Kidney epithelial cell (primary cell): ENCODE measurements around the gene SOHLH1. TPM values are rescaled to one million over a fixed set of nuclear protein-coding genes. Genes with fewer than 3 reads are reported as not detected.

Experiments
- DNase-seq: peaks from one replicate; pipeline ENCODE4 v3.0.0-alpha.2; 2010; ENCODE audit warnings: low read depth
- H3K27me3 ChIP-seq: 2 replicates; pipeline ENCODE4 v1.6.0; 2011; ENCODE audit warnings: low read length; ENCODE audit not compliant: control insufficient read depth, insufficient read depth
- H3K36me3 ChIP-seq: 2 replicates; pipeline ENCODE4 v1.5.1; 2011; ENCODE audit warnings: low read length; ENCODE audit not compliant: control insufficient read depth, insufficient read depth
- H3K4me3 ChIP-seq: 2 replicates; pipeline ENCODE4 v1.5.1; 2011; ENCODE audit warnings: low read depth, mild to moderate bottlenecking, control low read depth, low read length
- total RNA-seq: library from RNA; depleted of rRNA; stranded (reverse); fragments of >200 nt; gene quantifications from 2 replicates; pipeline ENCODE4 v1.2.3, GENCODE V29; 2015
- TF ChIP-seq, protein P1 (sequence below): IDR thresholded peaks from 2 replicates; pipeline ENCODE4 v1.5.1; 2011; ENCODE audit warnings: mild to moderate bottlenecking, moderate library complexity, low read length, control low read depth, inconsistent platforms; ENCODE audit not compliant: insufficient read depth, poor library complexity, severe bottlenecking

The SOHLH1 gene
- total RNA-seq, 1 donor from 2014 or later: not detected

DNA sequence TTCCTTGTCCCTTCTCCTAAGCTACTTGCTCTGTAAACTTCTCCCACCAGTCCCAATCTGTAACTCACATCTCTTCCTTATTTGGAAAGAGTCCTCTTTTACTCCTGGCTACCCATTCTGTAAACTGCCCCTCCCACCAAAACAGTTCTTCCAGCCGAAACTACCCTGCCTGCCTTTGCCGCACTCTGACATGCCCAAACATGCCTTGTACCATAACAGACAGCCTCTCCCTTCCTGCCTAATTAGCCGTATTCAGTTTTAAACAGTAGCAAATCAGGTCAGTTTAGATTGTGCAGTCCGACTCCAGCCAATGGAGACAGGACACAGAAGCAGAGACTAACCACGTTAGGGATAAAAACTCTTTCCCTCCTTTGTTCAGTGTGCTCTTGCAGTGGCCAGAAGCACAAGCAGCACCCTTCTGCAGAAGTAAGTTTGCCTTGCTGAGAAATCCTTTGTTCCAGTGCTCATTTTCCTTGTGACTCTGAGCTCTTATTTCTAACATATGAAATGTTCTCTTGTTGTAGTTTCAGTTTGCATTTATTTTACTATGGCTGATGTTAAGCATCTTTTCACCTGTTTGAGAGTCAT is 54.6 kb downstream of the SOHLH1 start:
- DNase-seq: no peak
- Histone ChIP-seq H3K36me3 (no peaks in the 10 kb centered on the region), H3K27me3 (no peaks in the 10 kb centered on the region), H3K4me3 (no peak overlapping the region)
- TF ChIP-seq, protein P1, sequence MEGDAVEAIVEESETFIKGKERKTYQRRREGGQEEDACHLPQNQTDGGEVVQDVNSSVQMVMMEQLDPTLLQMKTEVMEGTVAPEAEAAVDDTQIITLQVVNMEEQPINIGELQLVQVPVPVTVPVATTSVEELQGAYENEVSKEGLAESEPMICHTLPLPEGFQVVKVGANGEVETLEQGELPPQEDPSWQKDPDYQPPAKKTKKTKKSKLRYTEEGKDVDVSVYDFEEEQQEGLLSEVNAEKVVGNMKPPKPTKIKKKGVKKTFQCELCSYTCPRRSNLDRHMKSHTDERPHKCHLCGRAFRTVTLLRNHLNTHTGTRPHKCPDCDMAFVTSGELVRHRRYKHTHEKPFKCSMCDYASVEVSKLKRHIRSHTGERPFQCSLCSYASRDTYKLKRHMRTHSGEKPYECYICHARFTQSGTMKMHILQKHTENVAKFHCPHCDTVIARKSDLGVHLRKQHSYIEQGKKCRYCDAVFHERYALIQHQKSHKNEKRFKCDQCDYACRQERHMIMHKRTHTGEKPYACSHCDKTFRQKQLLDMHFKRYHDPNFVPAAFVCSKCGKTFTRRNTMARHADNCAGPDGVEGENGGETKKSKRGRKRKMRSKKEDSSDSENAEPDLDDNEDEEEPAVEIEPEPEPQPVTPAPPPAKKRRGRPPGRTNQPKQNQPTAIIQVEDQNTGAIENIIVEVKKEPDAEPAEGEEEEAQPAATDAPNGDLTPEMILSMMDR: no peak

Other genes with a start within 250 kb of the SOHLH1 start
- 47.2 and 48.0 TPM in 2 replicates for gene PPP1R26, start 219.7 kb downstream of the SOHLH1 start, total RNA-seq
- 72.4 and 93.2 TPM in 2 replicates for gene MRPS2, start 198.8 kb downstream of the SOHLH1 start, total RNA-seq
- gene LCN1, start 178.0 kb downstream of the SOHLH1 start, total RNA-seq: not detected in 2 replicates
- not detected in 2 replicates for gene OBP2A, start 153.4 kb downstream of the SOHLH1 start, total RNA-seq
- 0.21 TPM in 1 of 2 replicates, not detected in the other for gene PAEP, start 137.7 kb downstream of the SOHLH1 start, total RNA-seq
- not detected in 2 replicates for gene GLT6D1, start 59.9 kb downstream of the SOHLH1 start, total RNA-seq
- not detected in 2 replicates for gene LCN9, start 36.2 kb downstream of the SOHLH1 start, total RNA-seq
- not detected in 2 replicates for gene KCNT1, start 2.7 kb upstream of the SOHLH1 start, total RNA-seq
- 70.4 and 73.3 TPM in 2 replicates for gene CAMSAP1, start 208.1 kb upstream of the SOHLH1 start, total RNA-seq